ENCODE results near the gene AKR1C4. TPM values are rescaled to one million over a fixed set of nuclear protein-coding genes. Genes with fewer than 3 reads are reported as not detected.
"Not testable (repeated sequence)": the region's sequence is repeated elsewhere in the genome, so short reads cannot be mapped to it uniquely, and the experiment has no call there.

AKR1C4 gene
- total RNA-seq, 1 donor, result not detected

- no peak for TF ChIP-seq CTCF (IDR thresholded peaks at IDR 0.05; ENCODE audit: insufficient read depth, low read depth, low read length)
- H3K4me3 ChIP-seq (ENCODE audit: low read depth, low read length), result no peak overlapping the region
- no peak for DNase-seq (ENCODE audit: low read depth)
Measured at GRCh38 chr10:5198386-5198785, 1.7 kb downstream of the AKR1C4 start.

DNA sequence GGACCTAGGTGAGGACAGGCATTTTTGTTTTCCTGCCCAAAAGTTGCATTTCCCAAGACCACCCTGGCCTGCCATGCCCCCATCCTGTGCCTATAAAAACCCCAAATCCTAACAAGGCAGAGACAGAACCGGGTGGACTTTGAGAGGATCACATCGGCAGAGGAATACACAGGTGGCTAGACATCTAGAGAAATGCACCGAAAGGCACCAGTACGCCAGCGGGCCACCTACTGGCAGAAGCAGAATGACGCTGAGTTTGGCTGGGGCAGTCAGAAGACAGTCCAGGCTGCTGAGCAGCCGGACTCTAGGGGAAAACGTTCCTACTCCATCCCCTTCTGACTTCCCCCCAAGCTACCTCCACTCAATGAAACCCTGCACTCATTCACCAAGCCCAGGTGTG lies 2.8 kb downstream of the AKR1C4 start:
- no peak overlapping the region for H3K4me3 ChIP-seq (ENCODE audit: low read depth, low read length)
- TF ChIP-seq CTCF (IDR thresholded peaks at IDR 0.05; ENCODE audit: insufficient read depth, low read depth, low read length), result no peak
- no peak for DNase-seq (ENCODE audit: low read depth)

GRCh38 chr10:5206799-5207198 lies 10.2 kb downstream of the AKR1C4 start:
- no peak for DNase-seq (ENCODE audit: low read depth)
- no peak overlapping the region for H3K4me3 ChIP-seq (ENCODE audit: low read depth, low read length)
- TF ChIP-seq CTCF (IDR thresholded peaks at IDR 0.05; ENCODE audit: insufficient read depth, low read depth, low read length), result no peak

- not testable (repeated sequence) for DNase-seq (ENCODE audit: low read depth); H3K4me3 ChIP-seq (ENCODE audit: low read depth, low read length)
Measured at GRCh38 chr10:5209776-5210175, 13.1 kb downstream of the AKR1C4 start.

- peak; percentile 35 for TF ChIP-seq CTCF (IDR thresholded peaks at IDR 0.05; ENCODE audit: insufficient read depth, low read depth, low read length)
- not testable (repeated sequence) for DNase-seq (ENCODE audit: low read depth); H3K4me3 ChIP-seq (ENCODE audit: low read depth, low read length)
Measured at GRCh38 chr10:5210261-5210660, 13.6 kb downstream of the AKR1C4 start.

DNA sequence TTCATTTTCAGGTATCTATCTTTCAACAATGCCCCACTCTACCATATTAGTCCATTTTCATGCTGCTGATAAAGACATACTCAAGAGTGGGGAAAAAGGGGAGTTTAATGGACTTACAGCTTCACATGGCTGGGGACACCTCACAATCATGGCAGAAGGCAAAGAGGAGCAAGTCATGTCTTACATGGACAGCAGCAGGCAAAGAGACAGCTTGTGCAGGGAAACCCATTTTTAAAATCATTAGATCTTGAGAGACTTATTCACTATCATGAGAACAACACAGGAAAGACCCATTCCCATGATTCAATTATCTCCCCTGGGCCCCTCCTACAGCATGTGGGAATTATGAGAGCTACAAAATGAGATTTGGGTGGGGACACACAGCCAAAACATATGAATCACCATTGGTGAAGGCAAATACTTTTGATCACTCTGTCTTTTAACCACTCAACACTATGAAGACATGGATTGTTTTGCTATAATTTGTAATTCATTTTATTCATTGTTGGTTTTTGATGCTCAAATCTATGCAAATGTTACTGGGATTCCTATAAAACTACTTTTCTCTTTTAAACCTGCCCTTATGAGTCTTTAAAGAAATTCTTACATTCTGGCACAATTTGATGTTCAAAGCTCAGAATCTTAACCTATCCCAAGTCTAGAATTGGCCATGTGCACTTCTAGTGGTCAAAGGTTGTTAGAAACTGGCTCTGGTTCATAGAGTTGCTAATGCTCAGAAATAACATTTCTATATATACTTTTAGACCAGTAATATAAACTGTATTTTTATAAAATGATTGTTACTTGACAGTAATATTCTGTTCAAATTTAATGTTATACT lies 15.3 kb downstream of the AKR1C4 start:
- DNase-seq (ENCODE audit: low read depth), result no peak
- no peak overlapping the region for H3K4me3 ChIP-seq (ENCODE audit: low read depth, low read length)
- TF ChIP-seq CTCF (IDR thresholded peaks at IDR 0.05; ENCODE audit: insufficient read depth, low read depth, low read length), result no peak

- no peak for DNase-seq (ENCODE audit: low read depth)
- no peak overlapping the region for H3K4me3 ChIP-seq (ENCODE audit: low read depth, low read length)
- no peak for TF ChIP-seq CTCF (IDR thresholded peaks at IDR 0.05; ENCODE audit: insufficient read depth, low read depth, low read length)
Measured at GRCh38 chr10:5216801-5217200, 20.2 kb downstream of the AKR1C4 start.

Data from fibroblast of villous mesenchyme (primary cell).